ENCODE results near the gene PAPOLB. TPM values are rescaled to one million over a fixed set of nuclear protein-coding genes. Genes with fewer than 3 reads are reported as not detected.

PAPOLB gene
- total RNA-seq, 2 donors from 2014 or later: 0.11 to 0.28 TPM

- DNase-seq (ENCODE audit: low spot score): no peak
- no peaks in the 10 kb centered on the region for H3K36me3 ChIP-seq
- no peak overlapping the region for H3K4me3 ChIP-seq
- H3K27ac ChIP-seq: no peak overlapping the region
- H3K27me3 ChIP-seq: no peaks in the 10 kb centered on the region
- TF ChIP-seq, protein P1, sequence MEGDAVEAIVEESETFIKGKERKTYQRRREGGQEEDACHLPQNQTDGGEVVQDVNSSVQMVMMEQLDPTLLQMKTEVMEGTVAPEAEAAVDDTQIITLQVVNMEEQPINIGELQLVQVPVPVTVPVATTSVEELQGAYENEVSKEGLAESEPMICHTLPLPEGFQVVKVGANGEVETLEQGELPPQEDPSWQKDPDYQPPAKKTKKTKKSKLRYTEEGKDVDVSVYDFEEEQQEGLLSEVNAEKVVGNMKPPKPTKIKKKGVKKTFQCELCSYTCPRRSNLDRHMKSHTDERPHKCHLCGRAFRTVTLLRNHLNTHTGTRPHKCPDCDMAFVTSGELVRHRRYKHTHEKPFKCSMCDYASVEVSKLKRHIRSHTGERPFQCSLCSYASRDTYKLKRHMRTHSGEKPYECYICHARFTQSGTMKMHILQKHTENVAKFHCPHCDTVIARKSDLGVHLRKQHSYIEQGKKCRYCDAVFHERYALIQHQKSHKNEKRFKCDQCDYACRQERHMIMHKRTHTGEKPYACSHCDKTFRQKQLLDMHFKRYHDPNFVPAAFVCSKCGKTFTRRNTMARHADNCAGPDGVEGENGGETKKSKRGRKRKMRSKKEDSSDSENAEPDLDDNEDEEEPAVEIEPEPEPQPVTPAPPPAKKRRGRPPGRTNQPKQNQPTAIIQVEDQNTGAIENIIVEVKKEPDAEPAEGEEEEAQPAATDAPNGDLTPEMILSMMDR (IDR thresholded peaks at IDR 0.05): no peak
- peaks cover 0 to 6% of the 10 kb centered on the region in 2 donors for H3K4me1 ChIP-seq
- no peaks in the 10 kb centered on the region for H3K9me3 ChIP-seq
Measured at GRCh38 chr7:4885317-4885807, 23.5 kb upstream of the PAPOLB start.

DNA sequence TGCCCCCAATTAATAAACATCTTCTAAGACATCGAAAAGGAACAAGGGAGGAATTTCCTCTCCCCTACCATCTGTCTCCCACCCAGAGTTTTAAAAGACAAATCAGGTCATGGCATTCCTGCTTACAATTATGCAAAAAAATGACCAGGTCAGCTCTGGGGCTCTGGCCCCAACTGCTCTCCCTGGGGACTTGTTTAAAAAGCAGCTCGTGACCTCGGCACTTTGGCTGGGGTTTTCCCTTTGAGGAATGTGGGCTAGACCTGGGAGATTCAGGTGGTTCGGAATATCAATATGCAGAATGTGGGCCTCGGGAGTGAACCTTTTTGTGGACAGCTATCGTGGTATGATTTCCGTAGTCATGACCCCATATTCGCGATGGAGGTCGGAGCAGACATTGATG, 22.3 kb upstream of the PAPOLB start:
- no peak for DNase-seq (ENCODE audit: low spot score)
- no peaks in the 10 kb centered on the region for H3K9me3 ChIP-seq
- TF ChIP-seq, protein P1 (IDR thresholded peaks at IDR 0.05): no peak
- H3K27ac ChIP-seq: no peak overlapping the region
- H3K4me1 ChIP-seq: peaks cover 0 to 18% of the 10 kb centered on the region in 2 donors
- H3K4me3 ChIP-seq: no peak overlapping the region
- H3K36me3 ChIP-seq: no peaks in the 10 kb centered on the region
- no peaks in the 10 kb centered on the region for H3K27me3 ChIP-seq

DNA sequence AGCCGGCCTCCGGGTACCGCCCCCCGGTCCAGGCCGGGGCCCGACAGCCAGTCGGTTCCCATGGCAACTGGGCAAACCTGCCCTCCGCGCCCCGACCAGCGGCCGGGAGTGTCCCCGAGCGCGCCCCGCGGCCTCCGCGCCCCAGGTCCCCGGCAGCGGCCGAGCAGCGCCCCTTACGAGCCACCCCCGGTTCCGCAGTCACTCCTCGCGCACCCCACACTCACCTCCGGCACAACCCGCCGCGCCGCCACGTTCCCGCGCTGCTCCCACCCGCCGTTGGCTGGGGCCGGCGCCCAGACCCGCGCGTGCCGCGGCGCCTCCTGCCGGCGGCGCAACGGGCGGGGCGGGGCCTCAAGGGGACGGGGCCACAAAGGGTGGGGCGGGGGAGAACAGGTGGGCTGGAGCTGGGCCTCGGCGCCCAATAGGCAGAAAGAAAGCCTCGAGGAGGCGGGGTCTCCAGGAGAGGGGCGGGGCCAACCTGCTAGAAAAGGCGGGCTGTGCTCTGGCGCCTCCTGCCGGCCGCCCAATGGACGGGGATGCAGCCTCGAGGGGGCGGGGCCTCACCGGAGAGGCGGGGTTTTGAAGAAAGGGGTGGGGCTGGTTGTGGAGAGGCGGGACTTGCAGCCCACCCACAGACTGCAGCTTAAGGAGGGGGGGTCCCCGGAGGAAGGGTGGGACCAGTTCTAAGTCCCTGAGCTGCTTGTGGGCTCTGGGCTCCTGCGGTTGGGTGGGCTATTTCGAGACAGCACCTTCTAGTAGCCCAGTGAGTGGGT, 21.7 kb upstream of the PAPOLB start, which contains the start of gene RADIL:
Gene RADIL, minus strand, starts transcription at position 345 of the 773 bp plus-strand sequence. CDS start 5,577 bp downstream, outside the sequence.
- Histone ChIP-seq H3K4me1 (peaks cover 0 to 24% of the 10 kb centered on the region in 2 donors), H3K36me3 (no peaks in the 10 kb centered on the region)
- DNase-seq (ENCODE audit: low spot score): peak; percentile 95

GRCh38 chr7:4883033-4883371, 21.2 kb upstream of the PAPOLB start:
- H3K27ac ChIP-seq: peak overlapping the region; percentile 81 to 83
- no peaks in the 10 kb centered on the region for H3K9me3 ChIP-seq
- no peak for DNase-seq (ENCODE audit: low spot score)
- peak overlapping the region; percentile 68 to 78 for H3K4me3 ChIP-seq
- H3K27me3 ChIP-seq: no peaks in the 10 kb centered on the region
- TF ChIP-seq, protein P1 (IDR thresholded peaks at IDR 0.05): no peak
- no peaks in the 10 kb centered on the region for H3K36me3 ChIP-seq
- H3K4me1 ChIP-seq: peaks cover 0 to 26% of the 10 kb centered on the region in 2 donors

More for the DNA sequence above, 21.7 kb upstream of the PAPOLB start, which contains the start of gene RADIL:
- no peaks in the 10 kb centered on the region for H3K9me3 ChIP-seq
- peak within 1 kb of the TSS; percentile 81 to 83 for H3K27ac ChIP-seq
- TF ChIP-seq, protein P1 (IDR thresholded peaks at IDR 0.05): peak; percentile 85 to 94
- peak within 1 kb of the TSS; percentile 68 to 78 for H3K4me3 ChIP-seq
- H3K27me3 ChIP-seq: no peaks in the 10 kb centered on the region

GRCh38 chr7:4882169-4883032, 20.6 kb upstream of the PAPOLB start:
- no peaks in the 10 kb centered on the region for H3K27me3 ChIP-seq
- H3K36me3 ChIP-seq: peaks cover 4% of the 10 kb centered on the region
- peak; percentile 93 for DNase-seq (ENCODE audit: low spot score)
- peaks cover 0 to 26% of the 10 kb centered on the region in 2 donors for H3K4me1 ChIP-seq
- peak overlapping the region; percentile 81 to 83 for H3K27ac ChIP-seq
- peak overlapping the region; percentile 68 to 78 for H3K4me3 ChIP-seq
- H3K9me3 ChIP-seq: no peaks in the 10 kb centered on the region
- TF ChIP-seq, protein P1 (IDR thresholded peaks at IDR 0.05): no peak

Data from right atrium auricular region (tissue), 2 donors.